PC-9 (cell line): ENCODE data around the gene CLIC5. TPM values are rescaled to one million over a fixed set of nuclear protein-coding genes. Genes with fewer than 3 reads are reported as not detected.

Experiments
- BruUV-seq: library from RNA; stranded (reverse); fragments of 400-500 nt; replicated peaks from 2 replicates; lab custom pipeline; 2021; lab: Mats Ljungman, UMichigan
- CTCF ChIA-PET: fragments of 300-600 bp; sonication (Branson Sonifier 250); formaldehyde crosslinking; loops from one replicate; lab custom pipeline; 2022; ENCODE audit warnings: antibody characterized with exemption; lab: Charles Lee
- POLR2A ChIA-PET: fragments of 300-600 bp; sonication (Branson Sonifier 250); formaldehyde crosslinking; loops from one replicate; lab custom pipeline; 2022; ENCODE audit warnings: antibody characterized with exemption; ENCODE audit not compliant: unreplicated experiment; lab: Charles Lee
- DNase-seq, 2 experiments: peaks; one replicate each; pipeline versions ENCODE4 v3.0.0 to v3.0.0-alpha.2; 2015 to 2022; ENCODE audit warnings: mixed read lengths in 1 of 2
- H2AFZ ChIP-seq: fragments of 200-600 bp; sonication (generic); 2 replicates; pipeline ENCODE4 v1.8.1; 2017; ENCODE audit warnings: antibody characterized with exemption
- H3F3A ChIP-seq: fragments of 200-600 bp; sonication (generic); 2 replicates; pipeline ENCODE4 v1.8.1; 2017; ENCODE audit warnings: antibody characterized with exemption, mild to moderate bottlenecking, low read depth; ENCODE audit not compliant: insufficient read depth
- H3K27ac ChIP-seq: fragments of 200-600 bp; sonication (generic); 2 replicates; pipeline ENCODE4 v1.6.1; 2016; ENCODE audit warnings: mixed run types
- H3K27me3 ChIP-seq: fragments of 200-600 bp; sonication (generic); 2 replicates; pipeline ENCODE4 v1.6.1; 2016; ENCODE audit warnings: low read depth, mixed run types; ENCODE audit not compliant: insufficient read depth
- H3K36me3 ChIP-seq: fragments of 200-600 bp; sonication (generic); 2 replicates; pipeline ENCODE4 v1.6.1; 2016; ENCODE audit warnings: low read depth, mixed run types
- H3K4me1 ChIP-seq: fragments of 200-600 bp; sonication (generic); replicated peaks from 2 replicates; pipeline ENCODE4 v1.6.1; 2016; ENCODE audit warnings: mixed run types; ENCODE audit not compliant: insufficient read depth
- H3K4me2 ChIP-seq: fragments of 200-600 bp; sonication (generic); 2 replicates; pipeline ENCODE4 v1.6.1; 2017; ENCODE audit warnings: mixed run types
- H3K4me3 ChIP-seq: fragments of 200-600 bp; sonication (generic); 2 replicates; pipeline ENCODE4 v1.6.1; 2016; ENCODE audit warnings: mixed run types
- H3K79me2 ChIP-seq: fragments of 200-600 bp; sonication (generic); 2 replicates; pipeline ENCODE4 v1.6.1; 2017; ENCODE audit warnings: low read depth, mixed run types
- H3K9me2 ChIP-seq: fragments of 200-600 bp; sonication (generic); 2 replicates; pipeline ENCODE4 v1.8.1; 2017; ENCODE audit warnings: mild to moderate bottlenecking; ENCODE audit not compliant: insufficient read depth
- H3K9me3 ChIP-seq: fragments of 200-600 bp; sonication (generic); 2 replicates; pipeline ENCODE4 v1.8.1; 2016; ENCODE audit warnings: low read depth; ENCODE audit not compliant: insufficient read depth
- H4K20me1 ChIP-seq: fragments of 200-600 bp; sonication (generic); 2 replicates; pipeline ENCODE4 v1.8.1; 2017; ENCODE audit not compliant: insufficient read depth
- EZH2 ChIP-seq: fragments of 200-600 bp; sonication (generic); IDR thresholded peaks from 2 replicates; pipeline ENCODE4 v1.8.0; 2017; ENCODE audit warnings: antibody characterized with exemption, low read depth
- intact Hi-C: fragments of 100-400 bp; cut with micrococcal nuclease; formaldehyde crosslinking; loops from one replicate; pipeline ENCODE4 v1.10.0; 2022; ENCODE audit not compliant: unreplicated experiment
- total RNA-seq: library from RNA; stranded (reverse); gene quantifications from 2 replicates; pipeline ENCODE4 v1.2.3, GENCODE V29; 2021
- TF ChIP-seq, protein P1 (sequence below): fragments of 200-600 bp; sonication (generic); conservative IDR thresholded peaks from 2 replicates; pipeline ENCODE4 v1.6.1; 2017; ENCODE audit warnings: mixed run types, antibody characterized with exemption, mild to moderate bottlenecking, moderate library complexity

The CLIC5 gene
- total RNA-seq, 1 experiment from 2014 or later: 2.0 TPM

DNA sequence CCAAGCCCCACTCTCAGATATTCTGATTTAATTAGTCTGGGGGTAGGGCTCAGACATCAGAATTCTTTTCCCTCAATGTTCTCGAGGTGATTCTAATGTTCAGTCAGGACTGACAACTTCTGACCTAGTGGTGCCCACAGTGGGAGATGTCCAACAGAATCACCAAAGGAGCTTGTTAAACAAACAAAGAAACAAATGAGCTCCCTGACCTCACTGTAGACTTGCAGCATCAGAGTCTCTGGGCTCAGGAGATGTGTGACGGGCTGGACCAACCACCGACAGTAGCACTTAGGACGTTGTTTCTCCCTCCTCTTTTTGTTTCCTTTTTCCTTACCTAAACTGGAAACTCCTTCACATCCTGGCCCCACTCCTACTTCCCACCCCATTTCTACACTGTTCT lies 49.3 kb downstream of the CLIC5 start:
- Histone ChIP-seq H2AFZ (no peak overlapping the region), H3K36me3 (no peaks in the 10 kb centered on the region), H3F3A (no peaks in the 10 kb centered on the region), H3K4me1 (peaks cover 13% of the 10 kb centered on the region), H3K4me3 (no peak overlapping the region), H3K79me2 (no peaks in the 10 kb centered on the region), H3K4me2 (no peak overlapping the region), H4K20me1 (no peaks in the 10 kb centered on the region), H3K27me3 (no peaks in the 10 kb centered on the region), H3K27ac (no peak overlapping the region), H3K9me2 (no peaks in the 10 kb centered on the region), H3K9me3 (no peaks in the 10 kb centered on the region)
- TF ChIP-seq, protein P1, sequence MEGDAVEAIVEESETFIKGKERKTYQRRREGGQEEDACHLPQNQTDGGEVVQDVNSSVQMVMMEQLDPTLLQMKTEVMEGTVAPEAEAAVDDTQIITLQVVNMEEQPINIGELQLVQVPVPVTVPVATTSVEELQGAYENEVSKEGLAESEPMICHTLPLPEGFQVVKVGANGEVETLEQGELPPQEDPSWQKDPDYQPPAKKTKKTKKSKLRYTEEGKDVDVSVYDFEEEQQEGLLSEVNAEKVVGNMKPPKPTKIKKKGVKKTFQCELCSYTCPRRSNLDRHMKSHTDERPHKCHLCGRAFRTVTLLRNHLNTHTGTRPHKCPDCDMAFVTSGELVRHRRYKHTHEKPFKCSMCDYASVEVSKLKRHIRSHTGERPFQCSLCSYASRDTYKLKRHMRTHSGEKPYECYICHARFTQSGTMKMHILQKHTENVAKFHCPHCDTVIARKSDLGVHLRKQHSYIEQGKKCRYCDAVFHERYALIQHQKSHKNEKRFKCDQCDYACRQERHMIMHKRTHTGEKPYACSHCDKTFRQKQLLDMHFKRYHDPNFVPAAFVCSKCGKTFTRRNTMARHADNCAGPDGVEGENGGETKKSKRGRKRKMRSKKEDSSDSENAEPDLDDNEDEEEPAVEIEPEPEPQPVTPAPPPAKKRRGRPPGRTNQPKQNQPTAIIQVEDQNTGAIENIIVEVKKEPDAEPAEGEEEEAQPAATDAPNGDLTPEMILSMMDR: no peak
- no peak for TF ChIP-seq EZH2
- intact Hi-C loops: no loop called here
- no peak for DNase-seq
- BruUV-seq: no TSS peak
- CTCF ChIA-PET: interaction anchor here (0.6 kb wide), 1 partner anchor 1168 kb away, joined by 7 read pairs; no protein-coding TSS in a partner anchor
- POLR2A ChIA-PET: interaction anchor here (0.7 kb wide), 4 partner anchors 39 to 907 kb away, joined by 3 to 6 read pairs (median 4); no protein-coding TSS in a partner anchor

DNA sequence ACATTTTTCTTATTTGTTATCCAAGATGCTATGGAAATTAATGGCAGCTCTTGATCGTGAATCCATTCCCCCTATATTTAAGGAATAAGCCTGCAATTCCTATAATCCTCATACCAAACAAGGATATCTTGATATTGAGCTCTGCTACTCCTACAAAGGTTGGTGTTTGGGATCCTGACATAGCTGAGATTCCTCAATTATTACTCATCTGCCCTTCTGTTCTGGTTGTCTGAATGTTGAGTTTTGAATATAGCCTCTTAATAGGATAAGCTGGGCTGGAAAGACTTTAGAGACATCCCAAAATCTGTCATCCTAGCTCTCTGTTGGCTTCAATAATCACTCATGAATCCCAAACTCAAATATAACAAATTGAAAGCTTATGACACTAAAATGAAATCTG lies 49.9 kb downstream of the CLIC5 start:
- Histone ChIP-seq H2AFZ (no peak overlapping the region), H3K27ac (no peak overlapping the region), H3K4me2 (no peak overlapping the region), H3K27me3 (no peaks in the 10 kb centered on the region), H3F3A (no peaks in the 10 kb centered on the region), H3K4me1 (peaks cover 13% of the 10 kb centered on the region), H3K9me3 (no peaks in the 10 kb centered on the region), H3K9me2 (no peaks in the 10 kb centered on the region), H3K4me3 (no peak overlapping the region), H3K36me3 (no peaks in the 10 kb centered on the region), H4K20me1 (no peaks in the 10 kb centered on the region), H3K79me2 (no peaks in the 10 kb centered on the region)
- BruUV-seq: no TSS peak
- TF ChIP-seq, protein P1: no peak
- TF ChIP-seq EZH2: no peak
- CTCF ChIA-PET: no interaction called here
- intact Hi-C loops: no loop called here
- peak in 1 of 2 experiments; percentile 49 for DNase-seq
- POLR2A ChIA-PET: interaction anchor here (0.7 kb wide), 5 partner anchors 39 to 908 kb away, joined by 3 to 6 read pairs (median 4); no protein-coding TSS in a partner anchor

GRCh38 chr6:45965007-45965406 lies 50.7 kb downstream of the CLIC5 start:
- CTCF ChIA-PET: no interaction called here
- no peaks in the 10 kb centered on the region for H3K27me3 ChIP-seq
- H3K36me3 ChIP-seq: no peaks in the 10 kb centered on the region
- no peaks in the 10 kb centered on the region for H3K79me2 ChIP-seq
- no peak overlapping the region for H3K4me2 ChIP-seq
- no peaks in the 10 kb centered on the region for H3K9me2 ChIP-seq
- no peak overlapping the region for H3K27ac ChIP-seq
- no peaks in the 10 kb centered on the region for H3F3A ChIP-seq
- peaks cover 13% of the 10 kb centered on the region for H3K4me1 ChIP-seq
- no peak for TF ChIP-seq EZH2
- TF ChIP-seq, protein P1: no peak
- no peak for DNase-seq
- no peaks in the 10 kb centered on the region for H3K9me3 ChIP-seq
- H2AFZ ChIP-seq: no peak overlapping the region
- no TSS peak for BruUV-seq
- intact Hi-C loops: no loop called here
- POLR2A ChIA-PET: no interaction called here
- no peaks in the 10 kb centered on the region for H4K20me1 ChIP-seq
- H3K4me3 ChIP-seq: no peak overlapping the region
